Forelimb muscle (tissue), 1 donor: Measurements from ENCODE around the gene KRT12. TPM values are rescaled to one million over a fixed set of nuclear protein-coding genes. Genes with fewer than 3 reads are reported as not detected.

Experiments
- DNase-seq: peaks from one replicate; pipeline ENCODE4 v3.0.0-alpha.2; 2013; ENCODE audit warnings: low read depth
- polyA plus RNA-seq: library from polyadenylated mRNA; unstranded; fragments of 120-200 nt; gene quantifications from one replicate; pipeline ENCODE4 v1.2.1, GENCODE V29; 2013; ENCODE audit not compliant: insufficient read length

KRT12 gene
- polyA plus RNA-seq, result 0.08 TPM

GRCh38 chr17:40866838-40867237 is at the start of gene KRT12:
TSS of gene KRT12 (minus strand) at chr17:40867223. CDS start at chr17:40867186, 37 bp downstream.
- DNase-seq, result no peak

- DNase-seq, result no peak
Observed at GRCh38 chr17:40916366-40916765, 49.3 kb upstream of the KRT12 start.

GRCh38 chr17:40915721-40916256 is 48.8 kb upstream of the KRT12 start:
- no peak for DNase-seq

GRCh38 chr17:40915199-40915661 is 48.2 kb upstream of the KRT12 start:
- DNase-seq, result no peak

- DNase-seq, result no peak
Observed at GRCh38 chr17:40914075-40914855, 47.2 kb upstream of the KRT12 start.

GRCh38 chr17:40912486-40913210 is 45.6 kb upstream of the KRT12 start:
- no peak for DNase-seq

- DNase-seq, result no peak
Observed at GRCh38 chr17:40910441-40910841, 43.4 kb upstream of the KRT12 start.

GRCh38 chr17:40909755-40910154 is 42.7 kb upstream of the KRT12 start:
- no peak for DNase-seq

GRCh38 chr17:40909351-40909750 is 42.3 kb upstream of the KRT12 start:
- peak; percentile 38 for DNase-seq

- no peak for DNase-seq
Observed at GRCh38 chr17:40906613-40907012, 39.6 kb upstream of the KRT12 start.

- DNase-seq, result no peak
Observed at GRCh38 chr17:40905370-40905769, 38.3 kb upstream of the KRT12 start.

- no peak for DNase-seq
Observed at GRCh38 chr17:40903129-40903847, 36.3 kb upstream of the KRT12 start.

GRCh38 chr17:40902498-40902897 is 35.5 kb upstream of the KRT12 start:
- no peak for DNase-seq

- DNase-seq, result no peak
Observed at GRCh38 chr17:40901981-40902474, 35.0 kb upstream of the KRT12 start.

- no peak for DNase-seq
Observed at GRCh38 chr17:40900809-40901356, 33.9 kb upstream of the KRT12 start.

GRCh38 chr17:40896916-40897455 is 30.0 kb upstream of the KRT12 start:
- no peak for DNase-seq

GRCh38 chr17:40895106-40895730 is 28.2 kb upstream of the KRT12 start:
- DNase-seq, result no peak

- DNase-seq, result no peak
Observed at GRCh38 chr17:40888196-40888720, 21.2 kb upstream of the KRT12 start.

GRCh38 chr17:40886090-40886489 is 19.1 kb upstream of the KRT12 start:
- no peak for DNase-seq

- DNase-seq, result no peak
Observed at GRCh38 chr17:40884708-40885512, 17.9 kb upstream of the KRT12 start, which contains the start of gene KRT20. TSS of gene KRT20 (minus strand) at chr17:40885242. CDS start at chr17:40885185, 57 bp downstream.
